ENCODE measurements around the gene SERPIND1. TPM values are rescaled to one million over a fixed set of nuclear protein-coding genes. Genes with fewer than 3 reads are reported as not detected.

The SERPIND1 gene
- total and polyA plus RNA-seq, 2 donors from 2014 or later = not detected

GRCh38 chr22:20748082-20748481 lies 25.8 kb upstream of the SERPIND1 start:
- Histone ChIP-seq H3K9me3 (ENCODE audit: control insufficient read depth in 2 of 3, insufficient read depth in 1 of 3, low read length in 3 of 3) (no peaks in the 10 kb centered on the region), H3K27me3 (ENCODE audit: control insufficient read depth, insufficient read depth, low read length) (no peaks in the 10 kb centered on the region), H3K4me1 (ENCODE audit: control insufficient read depth in 2 of 3, insufficient read depth in 2 of 3, low read depth in 1 of 3, low read length in 3 of 3) (no peaks in the 10 kb centered on the region), H3K9ac (ENCODE audit: low read length in 3 of 3) (no peak overlapping the region), H3K4me3 (ENCODE audit: low read length in 3 of 3) (no peak overlapping the region), H3K36me3 (ENCODE audit: control insufficient read depth in 2 of 3, insufficient read depth in 3 of 3, low read length in 3 of 3) (peaks cover 2 to 45% (median 39%) of the 10 kb centered on the region in 3 donors), H3K27ac (ENCODE audit: low read depth in 2 of 2, low read length in 2 of 2) (no peak overlapping the region)
- intact Hi-C loops (cut with DNase I) = no loop called here
- no peak for DNase-seq
- FAIRE-seq = no peak
- no peak for TF ChIP-seq CTCF (IDR thresholded peaks at IDR 0.05; ENCODE audit: borderline replicate concordance, extremely low read depth, insufficient read depth)

- FAIRE-seq (no peak), DNase-seq (no peak)
- peaks cover 2 to 45% (median 39%) of the 10 kb centered on the region in 3 donors for H3K36me3 ChIP-seq (ENCODE audit: control insufficient read depth in 2 of 3, insufficient read depth in 3 of 3, low read length in 3 of 3)
- no peak overlapping the region for H3K4me3 ChIP-seq (ENCODE audit: low read length in 3 of 3)
- no peak for TF ChIP-seq CTCF (IDR thresholded peaks at IDR 0.05; ENCODE audit: borderline replicate concordance, extremely low read depth, insufficient read depth)
- H3K9me3 ChIP-seq (ENCODE audit: control insufficient read depth in 2 of 3, insufficient read depth in 1 of 3, low read length in 3 of 3) = no peaks in the 10 kb centered on the region
- no peaks in the 10 kb centered on the region for H3K4me1 ChIP-seq (ENCODE audit: control insufficient read depth in 2 of 3, insufficient read depth in 2 of 3, low read depth in 1 of 3, low read length in 3 of 3)
- no peaks in the 10 kb centered on the region for H3K27me3 ChIP-seq (ENCODE audit: control insufficient read depth, insufficient read depth, low read length)
- H3K9ac ChIP-seq (ENCODE audit: low read length in 3 of 3) = no peak overlapping the region
- intact Hi-C loops (cut with DNase I) = no loop called here
- no peak overlapping the region for H3K27ac ChIP-seq (ENCODE audit: low read depth in 2 of 2, low read length in 2 of 2)
Observed at GRCh38 chr22:20748731-20749428, 25.0 kb upstream of the SERPIND1 start.

GRCh38 chr22:20749453-20749852 lies 24.5 kb upstream of the SERPIND1 start:
- no peak for TF ChIP-seq CTCF (IDR thresholded peaks at IDR 0.05; ENCODE audit: borderline replicate concordance, extremely low read depth, insufficient read depth)
- FAIRE-seq = no peak
- intact Hi-C loops (cut with DNase I) = no loop called here
- H3K27me3 ChIP-seq (ENCODE audit: control insufficient read depth, insufficient read depth, low read length) = no peaks in the 10 kb centered on the region
- peak in 1 of 5 donors; percentile 32 for DNase-seq
- H3K36me3 ChIP-seq (ENCODE audit: control insufficient read depth in 2 of 3, insufficient read depth in 3 of 3, low read length in 3 of 3) = peaks cover 2 to 42% (median 39%) of the 10 kb centered on the region in 3 donors
- no peaks in the 10 kb centered on the region for H3K4me1 ChIP-seq (ENCODE audit: control insufficient read depth in 2 of 3, insufficient read depth in 2 of 3, low read depth in 1 of 3, low read length in 3 of 3)
- no peaks in the 10 kb centered on the region for H3K9me3 ChIP-seq (ENCODE audit: control insufficient read depth in 2 of 3, insufficient read depth in 1 of 3, low read length in 3 of 3)
- no peak overlapping the region for H3K27ac ChIP-seq (ENCODE audit: low read depth in 2 of 2, low read length in 2 of 2)
- no peak overlapping the region for H3K9ac ChIP-seq (ENCODE audit: low read length in 3 of 3)
- H3K4me3 ChIP-seq (ENCODE audit: low read length in 3 of 3) = no peak overlapping the region
